GM19463 (cell line): ENCODE results near the gene PALLD.

ENCODE experiments used
- ATAC-seq: cut with Tn5 transposase; IDR thresholded peaks from one replicate; pipeline ENCODE4 v1.9.1; 2021; ENCODE audit warnings: mild to moderate bottlenecking, moderate library complexity; ENCODE audit not compliant: unreplicated experiment

PALLD gene

GRCh38 chr4:168837922-168838321, 341.1 kb downstream of the PALLD start:
- no peak for ATAC-seq

DNA sequence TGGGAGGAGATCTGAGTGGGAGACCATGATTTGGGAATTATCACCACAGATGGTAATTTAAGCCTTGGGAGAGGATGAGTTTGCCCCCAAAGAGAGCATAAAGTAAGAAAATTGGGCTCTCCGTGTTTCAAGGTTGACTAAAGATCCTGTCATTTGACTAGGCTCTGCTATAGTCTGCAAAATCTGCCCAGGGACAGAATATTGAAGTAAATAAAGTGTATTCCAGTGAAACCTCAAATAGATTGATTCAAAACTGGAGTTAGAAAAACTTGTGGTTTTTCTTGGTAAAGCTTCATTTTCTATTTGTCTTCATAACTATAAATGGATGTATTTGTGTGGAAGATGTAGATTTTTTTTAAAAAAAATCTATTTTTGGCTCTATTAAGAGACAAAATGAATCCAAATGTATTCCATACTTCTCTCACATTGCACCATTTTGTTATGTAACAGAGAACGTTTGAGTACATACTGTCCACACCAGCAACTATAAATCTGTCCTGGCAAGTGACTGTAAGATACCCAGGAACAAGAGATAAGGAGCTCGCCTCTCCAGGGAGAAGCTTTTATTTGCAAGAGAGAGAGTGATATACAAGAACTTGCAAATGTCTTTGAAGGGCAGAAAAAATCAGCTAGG, 343.0 kb downstream of the PALLD start:
- no peak for ATAC-seq

GRCh38 chr4:168840392-168840763, 343.5 kb downstream of the PALLD start:
- no peak for ATAC-seq

DNA sequence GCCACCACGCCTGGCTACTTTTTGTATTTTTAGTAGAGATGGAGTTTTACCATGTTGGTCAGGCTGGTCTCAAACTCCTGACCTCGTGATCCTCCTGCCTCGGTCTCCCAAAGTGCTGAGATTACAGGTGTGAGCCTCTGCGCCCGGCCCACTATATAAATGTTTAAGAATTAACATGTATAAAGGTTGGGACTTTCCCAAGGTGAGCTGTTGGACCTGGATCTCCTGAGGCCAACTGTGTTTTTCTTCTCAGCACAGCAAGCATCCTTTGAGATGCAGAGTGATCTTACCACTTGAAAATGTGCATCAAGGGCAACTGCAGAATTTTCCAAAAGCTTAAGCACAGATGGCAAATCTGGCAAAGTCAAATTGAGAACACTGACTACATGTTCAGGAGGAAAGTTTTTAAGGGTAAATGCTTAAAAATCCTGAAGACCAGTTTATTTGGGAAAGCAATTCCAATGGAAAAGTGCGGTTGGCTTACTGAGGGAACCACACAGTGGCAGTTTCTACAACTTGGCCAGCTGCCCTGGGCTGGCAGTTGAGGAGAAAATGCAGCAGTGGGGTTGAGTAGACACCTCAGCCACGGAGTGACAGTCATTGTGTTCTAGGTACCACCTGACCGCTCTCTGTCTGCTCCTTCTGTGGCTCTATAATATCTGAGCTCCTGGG, 344.3 kb downstream of the PALLD start:
- ATAC-seq: no peak

- no peak for ATAC-seq
Measured at GRCh38 chr4:168841672-168842019, 344.8 kb downstream of the PALLD start.

GRCh38 chr4:168842186-168842585, 345.3 kb downstream of the PALLD start:
- no peak for ATAC-seq

GRCh38 chr4:168843635-168844034, 346.8 kb downstream of the PALLD start:
- ATAC-seq: no peak

DNA sequence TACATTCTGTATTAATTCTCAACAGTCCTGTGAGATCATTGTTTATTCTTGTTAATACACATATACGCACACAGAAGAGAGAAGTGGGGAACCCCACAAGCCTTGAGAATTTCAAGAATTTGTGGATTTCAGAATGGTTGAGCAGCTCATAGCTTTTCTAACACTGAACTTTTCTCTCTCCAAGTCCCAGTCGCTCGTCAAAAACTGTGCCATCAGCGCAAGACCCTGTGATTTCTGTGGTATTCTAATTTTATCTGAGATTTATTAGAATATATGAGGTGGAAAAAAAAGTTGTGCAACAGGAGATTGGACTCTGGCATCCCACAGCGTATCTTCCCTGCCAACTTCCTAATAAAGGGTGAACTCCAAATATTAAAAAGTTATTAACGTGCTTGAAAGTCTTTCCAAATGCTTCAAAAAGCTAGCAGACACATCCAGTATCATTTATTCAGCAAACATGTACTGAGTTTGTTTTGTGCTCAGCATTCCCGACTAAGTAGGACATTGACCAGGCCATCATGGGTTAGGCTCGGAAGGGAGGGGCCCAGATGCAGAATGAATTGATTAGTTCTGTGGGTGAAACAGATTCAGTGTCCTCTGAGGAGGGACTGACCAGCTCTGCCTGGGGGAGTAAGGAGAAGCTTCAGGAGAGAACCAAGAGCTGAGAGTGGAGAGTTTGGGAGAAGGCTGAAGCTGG, 347.6 kb downstream of the PALLD start:
- no peak for ATAC-seq

DNA sequence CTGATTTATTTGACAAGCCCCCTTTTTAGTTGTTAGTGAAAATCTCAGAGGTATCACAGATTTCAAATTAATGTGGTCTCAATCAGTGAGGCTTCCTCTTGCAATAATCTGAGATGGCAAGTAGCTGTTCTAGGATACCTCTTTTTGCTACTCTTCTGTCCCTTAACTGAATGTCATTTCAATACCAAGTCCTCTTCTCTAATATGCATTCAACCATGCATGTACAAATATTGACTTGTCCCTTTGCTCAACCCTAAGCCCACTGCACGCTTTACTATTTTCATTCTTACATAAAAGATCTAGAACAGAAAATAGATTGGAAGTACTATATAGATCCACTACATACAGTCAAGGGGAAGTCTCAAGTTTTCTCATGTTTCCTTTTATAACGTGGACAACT, 349.0 kb downstream of the PALLD start:
- no peak for ATAC-seq

- ATAC-seq: no peak
Measured at GRCh38 chr4:168846414-168846813, 349.6 kb downstream of the PALLD start.

GRCh38 chr4:168847771-168848502, 351.1 kb downstream of the PALLD start:
- ATAC-seq: no peak

- no peak for ATAC-seq
Measured at GRCh38 chr4:168849030-168849675, 352.3 kb downstream of the PALLD start.

DNA sequence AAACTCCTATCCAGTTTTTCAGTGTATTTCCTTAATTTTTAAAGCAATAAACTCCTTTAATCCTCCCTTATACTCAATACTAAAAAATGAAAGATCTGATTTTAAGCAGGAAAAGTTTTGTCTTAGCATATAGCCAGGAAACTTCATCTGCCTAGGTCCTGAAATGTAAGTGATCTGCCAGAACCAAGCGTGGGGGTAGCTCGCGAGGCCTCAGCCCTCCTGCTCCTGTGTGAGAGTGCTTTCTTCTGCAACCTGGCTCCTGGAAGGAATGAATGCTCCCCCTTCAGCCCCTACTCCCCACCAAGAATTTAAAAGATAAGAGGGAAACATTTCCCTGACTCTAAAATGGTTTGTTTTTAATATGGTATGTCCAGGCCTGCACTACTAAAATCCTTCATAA, 353.1 kb downstream of the PALLD start:
- ATAC-seq: no peak

DNA sequence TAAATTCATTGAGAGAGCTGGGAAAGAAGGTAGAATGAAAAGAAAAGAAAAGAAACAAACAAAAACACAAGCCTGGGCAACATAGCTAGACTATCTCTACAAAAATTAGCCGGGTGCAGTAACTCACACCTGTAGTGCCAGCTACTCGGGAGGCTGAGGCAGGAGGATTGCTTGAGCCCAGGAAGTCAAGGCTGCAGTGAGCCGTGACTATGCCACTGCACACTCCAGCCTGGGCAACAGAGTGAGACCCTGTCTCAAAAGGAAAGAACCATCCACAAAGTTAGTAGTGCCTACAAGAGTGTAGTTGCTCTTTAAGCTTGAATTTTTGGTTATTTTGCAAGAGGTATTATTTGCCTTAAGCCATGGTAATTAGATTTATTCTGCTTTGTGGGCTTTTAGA, 355.5 kb downstream of the PALLD start:
- ATAC-seq: no peak

DNA sequence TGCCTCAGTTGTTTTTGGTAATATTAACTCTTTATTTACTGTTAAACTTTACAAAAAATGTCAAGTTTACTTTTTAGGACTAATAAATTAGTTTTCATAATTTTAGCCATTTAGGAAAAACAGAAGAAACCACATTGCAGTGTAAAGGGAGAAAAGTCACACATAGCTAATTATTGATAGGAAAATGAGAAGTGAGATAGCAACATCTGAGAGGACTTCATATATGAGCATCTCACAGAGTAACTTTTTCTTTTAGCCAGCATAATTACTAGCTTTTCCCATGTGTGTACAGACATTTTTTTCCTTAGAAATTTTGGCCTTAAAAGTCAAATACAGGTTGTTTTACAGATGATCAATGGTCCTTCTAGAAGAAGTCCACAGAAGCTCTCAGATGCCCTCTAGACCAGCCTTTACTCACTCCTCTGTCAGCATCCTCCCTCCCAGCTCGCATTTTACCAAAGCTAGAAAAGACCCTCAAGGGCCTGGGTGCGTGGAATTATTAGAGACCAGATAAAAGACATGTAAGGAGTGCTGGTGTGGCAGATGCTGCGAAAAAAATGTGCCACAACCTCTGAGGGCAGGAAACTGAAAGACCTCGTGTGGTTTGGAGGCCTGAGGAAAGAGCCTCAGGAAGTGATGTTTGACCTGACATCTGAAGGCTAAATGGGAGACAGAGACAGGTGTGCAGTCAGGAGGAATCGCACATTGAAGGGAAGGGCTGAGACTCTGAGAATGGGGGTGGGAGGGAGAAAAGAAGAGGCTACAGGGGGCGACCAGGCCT, 356.3 kb downstream of the PALLD start:
- ATAC-seq: peak; percentile 60

GRCh38 chr4:168853770-168854169, 356.9 kb downstream of the PALLD start:
- ATAC-seq: peak; percentile 64

GRCh38 chr4:168854350-168854921, 357.6 kb downstream of the PALLD start:
- ATAC-seq: no peak

DNA sequence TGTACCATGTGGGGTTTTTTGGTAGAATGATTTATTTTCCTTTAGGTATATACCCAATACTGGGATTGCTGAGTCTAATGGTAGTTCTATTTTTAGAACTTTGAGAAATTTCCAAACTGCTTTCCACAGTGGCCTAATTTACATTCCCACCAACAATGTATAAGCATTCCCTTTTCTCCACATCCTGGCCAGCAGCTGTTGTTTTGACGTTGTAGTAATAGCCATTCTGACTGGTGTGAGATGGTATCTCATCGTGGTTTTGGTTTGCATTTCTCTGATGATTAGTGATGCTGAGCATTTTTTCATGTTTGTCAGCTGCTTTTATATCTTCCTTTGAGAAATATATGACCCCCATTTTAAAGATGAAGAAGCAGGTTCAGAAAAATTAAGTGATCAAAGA, 359.5 kb downstream of the PALLD start:
- no peak for ATAC-seq

DNA sequence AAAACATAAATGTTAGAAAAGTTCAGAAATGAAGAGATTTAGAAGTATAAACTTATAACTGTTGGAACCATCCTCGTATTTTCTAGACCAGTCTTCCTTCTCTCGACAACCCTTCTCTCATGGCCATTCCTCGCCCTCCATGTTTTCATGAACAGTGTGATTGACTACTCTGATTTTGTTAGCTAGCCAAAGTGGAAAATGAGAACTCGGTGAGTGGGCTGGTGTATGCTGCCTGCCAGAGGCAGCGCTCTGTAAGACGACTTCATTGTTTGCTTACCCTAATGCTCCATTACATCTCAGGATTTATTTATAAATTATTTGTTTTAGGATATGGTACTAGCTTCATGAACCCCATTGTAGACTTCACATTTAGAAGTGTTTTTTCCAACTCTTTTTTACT, 360.2 kb downstream of the PALLD start:
- ATAC-seq: no peak
